Glutamatergic neuron (in vitro differentiated cells): ENCODE data around the gene TMOD2. TPM values are rescaled to one million over a fixed set of nuclear protein-coding genes. Genes with fewer than 3 reads are reported as not detected.

ENCODE experiments used
- DNase-seq: peaks from one replicate; pipeline ENCODE4 v3.0.0; 2022
- H3K27ac Mint-ChIP-seq: one replicate; pipeline ENCODE4 v1.8.0; 2020; ENCODE audit warnings: mild to moderate bottlenecking, mixed read lengths, inconsistent platforms; ENCODE audit not compliant: unreplicated experiment
- H3K27me3 Mint-ChIP-seq: one replicate; pipeline ENCODE4 v1.8.0; 2020; ENCODE audit warnings: mild to moderate bottlenecking, moderate library complexity, mixed read lengths, inconsistent platforms; ENCODE audit not compliant: unreplicated experiment
- H3K36me3 Mint-ChIP-seq: one replicate; pipeline ENCODE4 v1.8.0; 2020; ENCODE audit warnings: mild to moderate bottlenecking, mixed read lengths, inconsistent platforms; ENCODE audit not compliant: unreplicated experiment
- H3K4me1 Mint-ChIP-seq: one replicate; pipeline ENCODE4 v1.8.0; 2020; ENCODE audit warnings: mild to moderate bottlenecking, low read depth, mixed read lengths, inconsistent platforms; ENCODE audit not compliant: unreplicated experiment
- H3K4me3 Mint-ChIP-seq: one replicate; pipeline ENCODE4 v1.8.0; 2020; ENCODE audit warnings: mild to moderate bottlenecking, mixed read lengths, inconsistent platforms; ENCODE audit not compliant: unreplicated experiment
- H3K9me3 Mint-ChIP-seq: one replicate; pipeline ENCODE4 v1.8.0; 2020; ENCODE audit warnings: mild to moderate bottlenecking, moderate library complexity, mixed read lengths, inconsistent platforms; ENCODE audit not compliant: unreplicated experiment
- CTCF ChIP-seq: fragments of 200-600 bp; sonication (generic); IDR thresholded peaks from one replicate; pipeline ENCODE4 v1.5.0; 2021; ENCODE audit not compliant: partially characterized antibody, unreplicated experiment
- total RNA-seq: library from RNA; stranded (reverse); fragmentation: NEBNext Ultra II Directional; extraction: Animal tissue kit (Norgen Biotek cat#: 25700); gene quantifications from one replicate; pipeline ENCODE4 v1.2.1, GENCODE V29; 2021; ENCODE audit not compliant: unreplicated experiment

Gene TMOD2
- total RNA-seq, 1 donor from 2014 or later = 75.0 TPM

DNA sequence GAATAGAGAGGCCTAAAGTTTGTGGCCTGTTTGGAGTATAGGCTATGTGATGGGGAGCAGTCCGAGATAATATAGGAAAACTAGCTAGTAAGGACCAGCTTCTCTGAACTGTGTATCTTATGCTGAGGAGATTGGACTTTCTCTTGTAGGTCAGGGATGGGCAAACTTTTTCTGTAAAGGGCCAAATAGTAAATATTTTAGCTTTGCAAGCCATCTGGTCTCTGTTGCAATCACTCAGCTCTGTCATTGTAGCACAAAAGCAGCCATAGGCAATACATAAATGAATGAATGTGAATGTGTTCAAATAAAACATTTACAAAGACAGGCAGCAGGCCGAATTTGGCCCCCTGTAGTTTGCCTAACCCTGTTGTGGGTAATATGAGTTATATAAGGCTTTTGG, 102.6 kb downstream of the TMOD2 start:
- Mint-ChIP-seq H3K9me3 (no peaks in the 10 kb centered on the region), H3K4me3 (no peak overlapping the region), H3K36me3 (no peaks in the 10 kb centered on the region), H3K27ac (no peak overlapping the region), H3K27me3 (no peaks in the 10 kb centered on the region), H3K4me1 (peaks cover 4% of the 10 kb centered on the region)
- no peak for DNase-seq
- no peak for TF ChIP-seq CTCF

DNA sequence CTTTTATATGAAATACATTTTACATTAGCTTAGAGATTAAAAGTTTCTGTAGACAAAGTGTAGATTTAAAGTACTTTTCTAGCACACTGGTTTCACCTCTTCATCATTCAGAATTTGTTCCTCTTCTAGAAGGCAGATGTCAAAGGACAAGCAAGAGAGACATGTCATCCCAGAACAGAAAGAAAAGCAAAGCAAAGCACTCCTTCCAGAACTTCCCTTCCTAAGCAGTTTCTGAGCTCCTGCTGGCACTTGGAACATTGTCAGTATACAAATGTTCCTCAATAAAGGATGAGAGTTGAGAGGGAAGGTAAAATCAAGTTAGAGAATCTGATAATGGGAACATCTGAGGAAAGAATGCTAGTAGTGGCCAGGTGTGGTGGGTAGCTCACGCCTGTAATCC, 104.2 kb downstream of the TMOD2 start:
- Mint-ChIP-seq H3K27me3 (no peaks in the 10 kb centered on the region), H3K4me1 (peaks cover 4% of the 10 kb centered on the region), H3K4me3 (no peak overlapping the region), H3K36me3 (no peaks in the 10 kb centered on the region), H3K27ac (no peak overlapping the region), H3K9me3 (no peaks in the 10 kb centered on the region)
- DNase-seq = no peak
- no peak for TF ChIP-seq CTCF

DNA sequence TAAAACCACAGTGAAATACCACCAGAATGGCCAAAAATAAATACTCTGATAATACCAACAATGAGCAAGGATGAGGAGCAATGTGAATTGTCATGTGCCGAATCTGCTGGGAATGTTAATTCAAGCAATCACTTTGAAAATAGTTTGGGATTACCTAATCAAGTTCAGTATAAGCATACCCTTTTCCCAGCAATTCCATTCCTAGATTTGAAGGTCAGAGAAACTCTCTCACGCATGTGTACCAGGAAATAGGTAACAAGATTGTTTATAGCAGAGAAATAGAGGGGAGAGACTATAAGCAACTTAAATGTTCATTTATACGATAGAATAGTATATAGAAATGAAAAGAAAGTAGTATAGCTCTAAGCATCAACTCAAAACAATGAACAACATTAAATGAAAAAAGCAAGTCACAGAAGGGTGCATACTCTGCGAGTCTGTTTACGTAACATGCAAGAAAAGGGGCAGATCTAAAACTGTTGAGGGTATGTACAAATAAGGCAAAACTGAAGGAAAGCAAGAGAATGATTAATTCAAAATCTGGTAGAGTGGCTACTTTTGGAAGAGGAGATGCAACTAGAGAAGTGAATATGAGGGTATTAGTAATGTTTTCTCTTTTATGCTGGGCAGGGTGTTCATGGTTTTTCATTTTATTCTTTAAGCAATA, 105.5 kb downstream of the TMOD2 start:
- peaks cover 9% of the 10 kb centered on the region for H3K4me1 Mint-ChIP-seq
- H3K36me3 Mint-ChIP-seq = no peaks in the 10 kb centered on the region
- H3K27me3 Mint-ChIP-seq = no peaks in the 10 kb centered on the region
- TF ChIP-seq CTCF = no peak
- no peaks in the 10 kb centered on the region for H3K9me3 Mint-ChIP-seq
- DNase-seq = no peak
- H3K27ac Mint-ChIP-seq = no peak overlapping the region
- no peak overlapping the region for H3K4me3 Mint-ChIP-seq

- no peak overlapping the region for H3K4me3 Mint-ChIP-seq
- no peak for TF ChIP-seq CTCF
- peaks cover 1% of the 10 kb centered on the region for H3K27me3 Mint-ChIP-seq
- DNase-seq = no peak
- no peaks in the 10 kb centered on the region for H3K36me3 Mint-ChIP-seq
- H3K9me3 Mint-ChIP-seq = no peaks in the 10 kb centered on the region
- H3K4me1 Mint-ChIP-seq = peaks cover 14% of the 10 kb centered on the region
- H3K27ac Mint-ChIP-seq = no peak overlapping the region
Observed at GRCh38 chr15:51861557-51862359, 110.4 kb downstream of the TMOD2 start.

DNA sequence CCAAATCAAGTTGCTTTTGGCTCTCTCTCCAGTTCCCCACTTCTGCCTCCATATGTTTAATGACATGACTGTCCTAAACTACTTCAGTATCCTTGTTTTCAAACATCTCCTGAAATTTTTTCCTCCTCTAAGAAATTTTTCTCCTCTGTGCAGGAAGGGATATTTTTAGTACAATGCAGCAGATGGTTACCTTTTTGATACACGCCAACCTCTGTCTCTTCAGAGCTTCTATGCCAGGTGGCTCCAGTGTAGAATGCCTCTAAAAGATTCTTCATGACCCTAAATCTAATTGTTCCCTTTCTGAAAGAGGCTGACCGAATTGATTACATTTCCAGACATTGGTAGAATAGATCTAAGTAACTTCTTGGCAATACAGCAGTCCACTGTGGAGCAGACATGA, 111.7 kb downstream of the TMOD2 start:
- H3K27me3 Mint-ChIP-seq = peaks cover 1% of the 10 kb centered on the region
- no peaks in the 10 kb centered on the region for H3K36me3 Mint-ChIP-seq
- DNase-seq = no peak
- TF ChIP-seq CTCF = no peak
- no peaks in the 10 kb centered on the region for H3K9me3 Mint-ChIP-seq
- no peak overlapping the region for H3K27ac Mint-ChIP-seq
- peaks cover 18% of the 10 kb centered on the region for H3K4me1 Mint-ChIP-seq
- H3K4me3 Mint-ChIP-seq = no peak overlapping the region
